HG02981 (cell line): ENCODE measurements around the gene GIPC3.
"Not testable (repeated sequence)": the region's sequence is repeated elsewhere in the genome, so short reads cannot be mapped to it uniquely, and the experiment has no call there.

Experiments used
- ATAC-seq: cut with Tn5 transposase; IDR thresholded peaks from one replicate; pipeline ENCODE4 v1.9.1; 2021; ENCODE audit warnings: mild to moderate bottlenecking, moderate library complexity; ENCODE audit not compliant: unreplicated experiment

Gene GIPC3

GRCh38 chr19:3550947-3551791 lies 34.1 kb upstream of the GIPC3 start:
- ATAC-seq = no peak

GRCh38 chr19:3551792-3552095 lies 33.5 kb upstream of the GIPC3 start:
- ATAC-seq = no peak

- ATAC-seq = no peak
Observed at GRCh38 chr19:3554254-3555083, 30.8 kb upstream of the GIPC3 start.

- no peak for ATAC-seq
Observed at GRCh38 chr19:3555653-3556422, 29.4 kb upstream of the GIPC3 start.

- ATAC-seq = no peak
Observed at GRCh38 chr19:3556423-3556977, 28.8 kb upstream of the GIPC3 start.

GRCh38 chr19:3556978-3557460 lies 28.3 kb upstream of the GIPC3 start:
- peak; percentile 34 for ATAC-seq

- ATAC-seq = peak; percentile 78
Observed at GRCh38 chr19:3557461-3558248, 27.6 kb upstream of the GIPC3 start, which contains the start of gene MFSD12. Gene MFSD12 (minus strand): TSS chr19:3557586. CDS start chr19:3557403, 183 bp downstream.

- no peak for ATAC-seq
Observed at GRCh38 chr19:3563709-3564524, 21.4 kb upstream of the GIPC3 start.

GRCh38 chr19:3565139-3565538 lies 20.1 kb upstream of the GIPC3 start:
- no peak for ATAC-seq

- ATAC-seq = not testable (repeated sequence)
Observed at GRCh38 chr19:3570042-3570441, 15.2 kb upstream of the GIPC3 start.

- no peak for ATAC-seq
Observed at GRCh38 chr19:3570606-3571011, 14.7 kb upstream of the GIPC3 start.

- peak; percentile 86 for ATAC-seq
Observed at GRCh38 chr19:3572132-3572854, 13.0 kb upstream of the GIPC3 start.

GRCh38 chr19:3572855-3573161 lies 12.5 kb upstream of the GIPC3 start, which contains the start of gene HMG20B:
Gene HMG20B (plus strand): TSS chr19:3572944. CDS start chr19:3573310, 366 bp downstream.
- ATAC-seq = no peak

GRCh38 chr19:3573162-3573857 lies 12.0 kb upstream of the GIPC3 start:
- no peak for ATAC-seq

- ATAC-seq = no peak
Observed at GRCh38 chr19:3573858-3574637, 11.2 kb upstream of the GIPC3 start.

- no peak for ATAC-seq
Observed at GRCh38 chr19:3575260-3575741, 10.0 kb upstream of the GIPC3 start.
